ENCODE results near the gene DPM3. TPM values are rescaled to one million over a fixed set of nuclear protein-coding genes. Genes with fewer than 3 reads are reported as not detected.

Gene DPM3
- total RNA-seq, 4 donors from 2014 or later: 7.2 to 130 (median 62.6) TPM

GRCh38 chr1:155179112-155180031 is 39.0 kb upstream of the DPM3 start:
- no peak for DNase-seq
- H3K9me3 ChIP-seq: no peaks in the 10 kb centered on the region
- H3K27me3 ChIP-seq: peaks cover 1% of the 10 kb centered on the region
- no peak overlapping the region for H3K27ac ChIP-seq
- no peak overlapping the region for H3K4me3 ChIP-seq
- WGBS, 2 donors (ENCODE audit: low coverage in 1 of 2): 86 to 100% methylated on average over 2 to 31 of the region's 31 CpGs
- peaks cover 6 to 10% (median 9%) of the 10 kb centered on the region in 4 donors for H3K4me1 ChIP-seq
- no peaks in the 10 kb centered on the region for H3K36me3 ChIP-seq
- in situ Hi-C loops (cut with MboI; ENCODE audit: low pct_ligation_motif_present in 1 of 4, low pct_unique_long_range_greater_than_20kb in 1 of 4, low sequenced_read_pairs in 3 of 4) (no loop called here), intact Hi-C loops (cut with DNase I; ENCODE audit: low total_unique reads) (no loop called here)
- TF ChIP-seq CTCF (IDR thresholded peaks at IDR 0.05) (no peak), POLR2AphosphoS5 (IDR thresholded peaks at IDR 0.05) (no peak), EP300 (IDR thresholded peaks at IDR 0.05; ENCODE audit: low read depth) (no peak), POLR2A (IDR thresholded peaks at IDR 0.05) (no peak)

- TF ChIP-seq EP300 (IDR thresholded peaks at IDR 0.05; ENCODE audit: low read depth) (no peak), CTCF (IDR thresholded peaks at IDR 0.05) (no peak), POLR2AphosphoS5 (IDR thresholded peaks at IDR 0.05) (no peak), POLR2A (IDR thresholded peaks at IDR 0.05) (no peak)
- H3K4me3 ChIP-seq: no peak overlapping the region
- peaks cover 9 to 17% (median 13%) of the 10 kb centered on the region in 4 donors for H3K4me1 ChIP-seq
- intact Hi-C loops (cut with DNase I; ENCODE audit: low total_unique reads): no loop called here
- DNase-seq: peak; percentile 24
- H3K27ac ChIP-seq: no peak overlapping the region
- H3K36me3 ChIP-seq: no peaks in the 10 kb centered on the region
- in situ Hi-C loops (cut with MboI; ENCODE audit: low pct_ligation_motif_present in 1 of 4, low pct_unique_long_range_greater_than_20kb in 1 of 4, low sequenced_read_pairs in 3 of 4): no loop called here
- 73 to 88% methylated on average over 10 to 30 of the region's 30 CpGs for WGBS, 2 donors (ENCODE audit: low coverage in 1 of 2)
- peaks cover 6% of the 10 kb centered on the region for H3K27me3 ChIP-seq
- H3K9me3 ChIP-seq: no peaks in the 10 kb centered on the region
These were observed 38.2 kb upstream of the DPM3 start for GRCh38 chr1:155178441-155179111.

GRCh38 chr1:155177918-155178281 is 37.6 kb upstream of the DPM3 start:
- TF ChIP-seq POLR2AphosphoS5 (IDR thresholded peaks at IDR 0.05) (no peak), CTCF (IDR thresholded peaks at IDR 0.05) (no peak), POLR2A (IDR thresholded peaks at IDR 0.05) (no peak), EP300 (IDR thresholded peaks at IDR 0.05; ENCODE audit: low read depth) (no peak)
- Histone ChIP-seq H3K36me3 (no peaks in the 10 kb centered on the region), H3K4me1 (peaks cover 9 to 20% (median 16%) of the 10 kb centered on the region in 4 donors), H3K27ac (no peak overlapping the region), H3K4me3 (no peak overlapping the region), H3K27me3 (peaks cover 6% of the 10 kb centered on the region), H3K9me3 (no peaks in the 10 kb centered on the region)
- intact Hi-C loops (cut with DNase I; ENCODE audit: low total_unique reads): no loop called here
- 96% methylated on average over 9 of the region's 9 CpGs; no CpG with 5 or more reads in 1 of the 2 donors for WGBS, 2 donors (ENCODE audit: low coverage in 1 of 2)
- in situ Hi-C loops (cut with MboI; ENCODE audit: low pct_ligation_motif_present in 1 of 4, low pct_unique_long_range_greater_than_20kb in 1 of 4, low sequenced_read_pairs in 3 of 4): no loop called here
- no peak for DNase-seq

DNA sequence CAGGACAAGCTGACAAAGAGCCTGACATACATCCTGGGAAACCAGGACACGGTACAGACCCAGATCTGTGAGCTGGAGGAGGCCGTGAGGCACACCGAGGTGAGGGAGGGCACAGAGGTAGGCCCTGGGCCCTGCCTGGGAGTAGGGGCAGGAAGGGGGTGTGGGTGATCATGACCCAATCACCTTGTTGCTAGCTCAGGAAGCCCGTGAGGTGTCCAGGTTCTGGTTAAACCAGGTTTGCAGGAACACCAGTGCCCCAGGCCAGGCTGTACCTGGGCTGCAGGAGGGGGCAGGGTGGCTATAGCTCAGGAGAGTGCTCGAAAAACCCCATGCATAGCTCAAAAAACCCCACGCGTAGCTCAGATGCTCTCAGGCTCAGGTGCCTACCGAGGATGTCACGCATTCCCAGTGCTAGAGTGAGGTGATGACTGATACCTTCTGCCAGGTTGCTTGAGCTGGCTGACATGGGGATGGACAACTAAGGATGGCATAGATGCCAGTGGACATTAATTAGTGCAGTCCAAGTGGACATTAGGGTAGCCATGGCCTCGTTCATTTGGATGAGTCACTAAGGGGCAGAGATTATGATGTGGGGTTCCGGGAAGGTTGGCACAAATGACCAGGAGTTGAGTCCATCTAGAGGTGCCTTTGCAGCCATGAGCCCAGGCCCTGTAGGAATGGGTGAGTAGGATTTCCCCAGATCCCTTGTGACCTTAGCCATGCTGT is 37.0 kb upstream of the DPM3 start:
- H3K27me3 ChIP-seq: peaks cover 6% of the 10 kb centered on the region
- H3K36me3 ChIP-seq: no peaks in the 10 kb centered on the region
- intact Hi-C loops (cut with DNase I; ENCODE audit: low total_unique reads) (no loop called here), in situ Hi-C loops (cut with MboI; ENCODE audit: low pct_ligation_motif_present in 1 of 4, low pct_unique_long_range_greater_than_20kb in 1 of 4, low sequenced_read_pairs in 3 of 4) (no loop called here)
- H3K9me3 ChIP-seq: no peaks in the 10 kb centered on the region
- H3K4me1 ChIP-seq: peaks cover 9 to 25% (median 19%) of the 10 kb centered on the region in 4 donors
- TF ChIP-seq EP300 (IDR thresholded peaks at IDR 0.05; ENCODE audit: low read depth): no peak
- no peak overlapping the region for H3K27ac ChIP-seq
- no peak overlapping the region for H3K4me3 ChIP-seq
- DNase-seq: no peak
- 72 to 100% methylated on average over 1 to 11 of the region's 11 CpGs for WGBS, 2 donors (ENCODE audit: low coverage in 1 of 2)
